ENCODE results near the gene NTHL1.

NTHL1 gene

GRCh38 chr16:2008009-2008526 is 39.6 kb downstream of the NTHL1 start:
- DNase-seq (ENCODE audit: low spot score): no peak

- no peak for DNase-seq (ENCODE audit: low spot score)
Measured at GRCh38 chr16:2007081-2007836, 40.4 kb downstream of the NTHL1 start.

- DNase-seq (ENCODE audit: low spot score): no peak
Measured at GRCh38 chr16:2006317-2006716, 41.3 kb downstream of the NTHL1 start.

- DNase-seq (ENCODE audit: low spot score): no peak
Measured at GRCh38 chr16:2005646-2006045, 42.0 kb downstream of the NTHL1 start.

GRCh38 chr16:2004795-2005517 is 42.7 kb downstream of the NTHL1 start:
- no peak for DNase-seq (ENCODE audit: low spot score)

GRCh38 chr16:2003827-2004641 is 43.6 kb downstream of the NTHL1 start:
- peak; percentile 41 for DNase-seq (ENCODE audit: low spot score)

- no peak for DNase-seq (ENCODE audit: low spot score)
Measured at GRCh38 chr16:2003231-2003826, 44.3 kb downstream of the NTHL1 start.

- DNase-seq (ENCODE audit: low spot score): no peak
Measured at GRCh38 chr16:2002406-2003230, 45.0 kb downstream of the NTHL1 start.

GRCh38 chr16:2001456-2002355 is 45.9 kb downstream of the NTHL1 start:
- DNase-seq (ENCODE audit: low spot score): no peak

GRCh38 chr16:2001035-2001434 is 46.6 kb downstream of the NTHL1 start:
- DNase-seq (ENCODE audit: low spot score): no peak

- no peak for DNase-seq (ENCODE audit: low spot score)
Measured at GRCh38 chr16:1999866-2000514, 47.6 kb downstream of the NTHL1 start.

- no peak for DNase-seq (ENCODE audit: low spot score)
Measured at GRCh38 chr16:1998852-1999801, 48.5 kb downstream of the NTHL1 start.

- no peak for DNase-seq (ENCODE audit: low spot score)
Measured at GRCh38 chr16:1998360-1998835, 49.2 kb downstream of the NTHL1 start.

- DNase-seq (ENCODE audit: low spot score): no peak
Measured at GRCh38 chr16:1997494-1998359, 49.9 kb downstream of the NTHL1 start.

- DNase-seq (ENCODE audit: low spot score): no peak
Measured at GRCh38 chr16:1993731-1994131, 53.9 kb downstream of the NTHL1 start.

- no peak for DNase-seq (ENCODE audit: low spot score)
Measured at GRCh38 chr16:1992704-1993317, 54.8 kb downstream of the NTHL1 start.
